Peyer's patch (tissue), 4 donors: ENCODE data around the gene CFAP206.

ENCODE experiments used
- POLR2A ChIP-seq, 2 donors: fragments of 450-650 bp; IDR thresholded peaks; one replicate each; pipeline ENCODE4 v1.5.1; 2017; ENCODE audit warnings: antibody characterized with exemption in 2 of 2, mild to moderate bottlenecking in 2 of 2, moderate library complexity in 2 of 2
- TF ChIP-seq, protein P1 (sequence below), 6 experiments: fragments of 450-650 bp in 4 of 6; fragments of 200-600 bp in 2 of 6; sonication (generic) in 1 of 6; IDR thresholded peaks; one replicate each; pipeline ENCODE4 v1.5.1; 2017 to 2019; ENCODE audit warnings: antibody characterized with exemption in 6 of 6, mild to moderate bottlenecking in 3 of 6, moderate library complexity in 1 of 6

DNA sequence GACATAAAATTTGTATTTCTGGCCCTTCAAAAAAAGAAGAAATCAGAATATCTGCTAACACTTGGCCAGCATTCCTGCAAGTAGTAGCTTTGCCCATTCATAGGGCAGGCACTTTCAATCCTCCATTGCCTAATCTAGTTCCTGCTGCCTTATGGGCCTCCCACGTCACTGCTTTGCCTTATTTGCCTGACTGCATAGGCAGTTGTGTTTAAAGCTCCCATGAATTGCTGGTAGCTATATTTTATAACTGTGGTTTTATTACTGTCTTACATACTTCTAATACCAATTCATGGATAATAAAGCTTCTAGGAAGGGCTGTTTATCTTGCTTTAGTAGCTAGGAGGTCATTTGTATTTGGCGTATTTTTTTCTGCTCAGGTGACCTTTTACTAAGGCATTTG lies 57.3 kb downstream of the CFAP206 start:
- TF ChIP-seq, protein P1, sequence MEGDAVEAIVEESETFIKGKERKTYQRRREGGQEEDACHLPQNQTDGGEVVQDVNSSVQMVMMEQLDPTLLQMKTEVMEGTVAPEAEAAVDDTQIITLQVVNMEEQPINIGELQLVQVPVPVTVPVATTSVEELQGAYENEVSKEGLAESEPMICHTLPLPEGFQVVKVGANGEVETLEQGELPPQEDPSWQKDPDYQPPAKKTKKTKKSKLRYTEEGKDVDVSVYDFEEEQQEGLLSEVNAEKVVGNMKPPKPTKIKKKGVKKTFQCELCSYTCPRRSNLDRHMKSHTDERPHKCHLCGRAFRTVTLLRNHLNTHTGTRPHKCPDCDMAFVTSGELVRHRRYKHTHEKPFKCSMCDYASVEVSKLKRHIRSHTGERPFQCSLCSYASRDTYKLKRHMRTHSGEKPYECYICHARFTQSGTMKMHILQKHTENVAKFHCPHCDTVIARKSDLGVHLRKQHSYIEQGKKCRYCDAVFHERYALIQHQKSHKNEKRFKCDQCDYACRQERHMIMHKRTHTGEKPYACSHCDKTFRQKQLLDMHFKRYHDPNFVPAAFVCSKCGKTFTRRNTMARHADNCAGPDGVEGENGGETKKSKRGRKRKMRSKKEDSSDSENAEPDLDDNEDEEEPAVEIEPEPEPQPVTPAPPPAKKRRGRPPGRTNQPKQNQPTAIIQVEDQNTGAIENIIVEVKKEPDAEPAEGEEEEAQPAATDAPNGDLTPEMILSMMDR (IDR thresholded peaks at IDR 0.05) = no peak
- TF ChIP-seq POLR2A (IDR thresholded peaks at IDR 0.05) = no peak
